Duodenal mucosa (tissue), 2 donors: ENCODE results near the gene MSMB.
"Not testable (repeated sequence)": the region's sequence is repeated elsewhere in the genome, so short reads cannot be mapped to it uniquely, and the experiment has no call there.

ENCODE experiments used
- H3K27ac ChIP-seq: one replicate; pipeline ENCODE4 v1.7.0; 2013; ENCODE audit warnings: low read depth, low read length
- H3K27me3 ChIP-seq, 2 donors: one replicate each; pipeline ENCODE4 v1.7.0; 2013; ENCODE audit warnings: low read length in 2 of 2, control low read depth in 1 of 2; ENCODE audit not compliant: insufficient read depth in 2 of 2, control insufficient read depth in 1 of 2
- H3K36me3 ChIP-seq, 2 donors: one replicate each; pipeline ENCODE4 v1.7.0; 2013; ENCODE audit warnings: low read length in 2 of 2, control low read depth in 1 of 2; ENCODE audit not compliant: insufficient read depth in 2 of 2, control insufficient read depth in 1 of 2
- H3K4me1 ChIP-seq, 2 donors: one replicate each; pipeline ENCODE4 v1.7.0; 2013; ENCODE audit warnings: low read length in 2 of 2, control low read depth in 1 of 2; ENCODE audit not compliant: insufficient read depth in 2 of 2, control insufficient read depth in 1 of 2
- H3K4me3 ChIP-seq, 2 donors: one replicate each; pipeline ENCODE4 v1.7.0; 2013; ENCODE audit warnings: low read length in 2 of 2, low read depth in 1 of 2
- H3K9ac ChIP-seq, 2 donors: one replicate each; pipeline ENCODE4 v1.7.0; 2013; ENCODE audit warnings: low read length in 2 of 2, low read depth in 1 of 2
- H3K9me3 ChIP-seq, 2 donors: one replicate each; pipeline ENCODE4 v1.7.0; 2013; ENCODE audit warnings: low read length in 2 of 2, control low read depth in 1 of 2; ENCODE audit not compliant: control insufficient read depth in 1 of 2

Gene MSMB

DNA sequence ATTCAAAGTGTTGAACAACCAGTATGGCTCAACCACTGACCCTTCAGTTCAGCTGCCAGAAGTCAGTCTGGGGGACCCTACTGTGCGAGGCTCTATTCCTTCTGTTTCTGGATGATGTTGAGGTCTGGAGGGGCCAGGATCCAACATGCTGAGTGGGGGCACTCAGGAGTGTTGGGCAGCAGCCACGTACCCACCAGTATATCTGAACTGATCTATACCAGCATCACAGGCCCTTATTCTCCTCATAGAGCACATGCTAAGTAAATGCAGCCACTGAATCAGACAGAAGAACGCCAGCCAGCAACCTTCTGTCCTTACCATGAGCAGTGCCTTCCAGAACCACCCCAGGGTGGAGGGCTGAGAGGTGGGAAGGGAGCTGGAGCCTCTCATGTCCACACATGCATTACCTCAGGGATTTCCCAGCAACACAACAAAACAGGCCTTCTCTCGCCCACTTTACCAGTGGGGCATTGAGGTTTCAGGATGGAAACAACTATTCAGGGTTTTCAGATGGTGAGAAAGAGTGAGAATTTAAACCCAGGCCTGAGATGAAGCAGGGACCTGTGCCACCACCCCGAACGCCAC, 6.8 kb upstream of the MSMB start:
- Histone ChIP-seq H3K27me3 (peaks cover 1 to 2% of the 10 kb centered on the region in 2 donors), H3K9me3 (peaks cover 0 to 5% of the 10 kb centered on the region in 2 donors), H3K9ac (no peak overlapping the region), H3K36me3 (no peaks in the 10 kb centered on the region), H3K4me1 (no peaks in the 10 kb centered on the region), H3K4me3 (no peak overlapping the region), H3K27ac (no peak overlapping the region)

DNA sequence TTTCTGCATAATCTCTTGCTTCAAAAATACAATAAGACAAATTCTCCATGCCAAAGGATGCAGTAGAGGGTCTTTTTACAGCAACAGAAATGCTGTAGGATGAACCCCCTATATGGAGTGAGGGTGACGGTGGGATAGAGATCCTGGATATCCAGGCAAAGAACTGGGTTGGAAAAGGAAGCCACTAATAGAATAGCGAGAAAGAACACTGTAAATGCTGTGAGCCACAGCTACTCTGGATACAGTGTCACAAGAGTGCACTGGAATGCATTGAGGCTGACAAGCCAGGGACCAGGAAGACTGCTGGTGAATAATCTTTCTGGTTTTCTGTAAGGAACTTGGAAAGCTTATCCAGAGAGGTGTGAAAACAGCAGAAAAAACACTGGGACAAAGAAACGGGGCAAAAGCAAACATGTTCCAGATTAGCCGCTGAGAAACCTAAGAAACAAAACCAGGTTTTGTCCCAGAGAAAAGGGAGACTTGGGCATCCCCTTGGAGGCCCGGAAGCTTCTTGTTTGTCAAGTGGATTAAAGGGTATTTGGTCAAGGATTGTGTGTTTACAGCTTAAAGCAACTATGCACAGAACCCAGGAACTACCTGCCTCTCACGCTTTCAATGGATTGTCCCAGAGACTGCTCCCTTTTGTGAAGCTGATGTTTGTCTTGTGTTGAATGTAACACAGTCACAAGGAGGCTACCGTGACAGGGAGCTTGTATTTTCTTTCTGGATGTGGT, 6.2 kb upstream of the MSMB start:
- Histone ChIP-seq H3K4me1 (no peaks in the 10 kb centered on the region), H3K27me3 (peaks cover 2 to 8% of the 10 kb centered on the region in 2 donors), H3K4me3 (no peak overlapping the region), H3K9ac (no peak overlapping the region), H3K9me3 (peaks cover 0 to 5% of the 10 kb centered on the region in 2 donors), H3K36me3 (no peaks in the 10 kb centered on the region), H3K27ac (no peak overlapping the region)

DNA sequence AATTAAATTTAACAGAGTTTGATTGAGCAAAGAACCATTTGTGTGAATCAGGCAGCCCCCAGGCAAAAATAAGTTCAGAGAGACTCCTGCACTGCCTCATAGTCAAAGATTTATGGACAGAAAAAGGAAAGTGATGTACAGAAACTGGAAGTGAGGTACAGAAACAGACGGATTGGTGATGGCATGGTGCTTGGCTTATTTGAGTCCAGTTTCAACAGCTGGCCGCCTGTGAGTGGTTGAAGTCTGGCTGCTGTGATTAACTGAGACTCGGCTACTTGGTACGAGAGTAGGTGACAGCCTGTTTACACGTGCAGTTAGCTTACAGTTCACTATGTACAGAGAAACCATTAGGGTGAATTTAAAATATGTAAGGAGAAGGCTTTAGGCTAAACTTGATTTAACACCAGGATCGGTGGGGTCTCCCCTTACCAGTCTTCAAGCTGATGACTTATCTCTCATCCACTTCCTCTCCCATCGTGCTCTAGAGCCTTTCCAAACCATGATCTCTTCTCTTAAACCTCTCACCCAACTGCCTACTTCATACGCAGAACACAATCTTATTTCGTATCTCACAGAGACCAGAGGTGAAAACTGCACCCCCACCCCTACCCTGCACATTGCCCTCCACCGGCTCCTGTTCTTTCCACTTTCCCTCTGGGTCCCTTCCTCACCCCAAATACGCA, 5.0 kb upstream of the MSMB start:
- Histone ChIP-seq H3K36me3 (no peaks in the 10 kb centered on the region), H3K9ac (no peak overlapping the region), H3K4me3 (no peak overlapping the region), H3K9me3 (no peaks in the 10 kb centered on the region), H3K27me3 (peaks cover 2 to 8% of the 10 kb centered on the region in 2 donors), H3K4me1 (peaks cover 5 to 8% of the 10 kb centered on the region in 2 donors), H3K27ac (no peak overlapping the region)

DNA sequence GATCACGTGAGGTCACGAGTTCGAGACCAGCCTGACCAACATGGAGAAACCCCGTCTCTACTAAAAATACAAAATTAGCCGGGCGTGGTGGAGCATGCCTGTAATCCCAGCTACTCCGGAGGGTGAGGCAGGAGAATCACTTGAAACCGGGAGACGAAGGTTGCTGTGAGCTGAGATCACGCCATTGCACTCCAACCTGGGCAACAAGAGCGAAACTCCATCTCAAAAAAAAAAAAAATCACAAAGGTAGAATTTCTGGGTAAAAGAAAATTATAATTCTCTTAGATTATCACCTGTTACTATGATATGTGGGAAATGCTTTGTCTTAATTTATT, 3.4 kb upstream of the MSMB start:
- H3K27ac ChIP-seq, H3K36me3 ChIP-seq, H3K4me3 ChIP-seq, H3K9ac ChIP-seq, H3K27me3 ChIP-seq, H3K9me3 ChIP-seq: not testable (repeated sequence)
- H3K4me1 ChIP-seq: peaks cover 8 to 14% of the 10 kb centered on the region in 2 donors

DNA sequence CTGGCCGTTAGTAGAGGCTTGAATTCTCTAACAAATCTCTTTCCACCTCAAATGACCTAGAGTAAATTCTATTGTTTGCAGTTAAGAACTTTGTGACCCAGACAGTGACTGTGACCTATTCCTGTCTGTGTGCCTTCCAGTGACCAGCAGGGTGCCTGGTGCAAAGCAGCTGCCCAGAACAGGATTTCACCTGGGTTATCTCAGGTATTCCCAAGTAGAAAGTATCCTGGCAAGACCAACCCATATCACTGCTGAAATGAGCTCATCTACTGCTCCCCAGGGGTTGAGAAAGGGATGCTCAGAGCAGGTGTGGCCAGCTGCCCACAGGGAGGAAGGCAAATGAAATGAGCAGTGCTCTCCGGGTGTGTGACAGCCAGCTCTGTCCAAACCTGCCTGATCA, 2.1 kb upstream of the MSMB start:
- H3K4me1 ChIP-seq: peaks cover 8 to 14% of the 10 kb centered on the region in 2 donors

DNA sequence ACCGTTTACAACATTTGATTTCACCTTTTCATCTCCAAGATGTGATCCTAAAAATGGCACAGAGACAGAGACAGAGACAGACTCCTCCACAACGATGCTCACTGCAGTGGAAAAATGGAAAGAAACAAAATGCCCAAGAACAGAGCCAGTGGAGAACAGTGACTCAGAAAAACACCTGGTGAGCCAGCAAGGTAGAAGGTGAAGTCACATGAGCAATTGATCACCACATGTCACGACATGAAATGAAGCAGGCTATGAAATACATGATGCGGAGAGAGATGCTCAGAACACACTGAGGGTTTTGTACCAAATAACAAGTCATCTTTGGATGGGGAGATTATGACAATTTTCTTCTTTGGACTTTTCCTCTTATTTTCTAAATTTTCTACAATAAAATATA, 3.5 kb downstream of the MSMB start:
- Histone ChIP-seq H3K36me3 (no peaks in the 10 kb centered on the region), H3K9me3 (no peaks in the 10 kb centered on the region), H3K27ac (no peak overlapping the region), H3K4me3 (no peak overlapping the region), H3K4me1 (peaks cover 8 to 14% of the 10 kb centered on the region in 2 donors), H3K9ac (no peak overlapping the region), H3K27me3 (peaks cover 2 to 3% of the 10 kb centered on the region in 2 donors)

More for the DNA sequence above, 2.1 kb upstream of the MSMB start:
- Histone ChIP-seq H3K9ac (no peak overlapping the region), H3K27me3 (peaks cover 2 to 8% of the 10 kb centered on the region in 2 donors), H3K4me3 (no peak overlapping the region), H3K9me3 (no peaks in the 10 kb centered on the region), H3K27ac (no peak overlapping the region), H3K36me3 (no peaks in the 10 kb centered on the region)

DNA sequence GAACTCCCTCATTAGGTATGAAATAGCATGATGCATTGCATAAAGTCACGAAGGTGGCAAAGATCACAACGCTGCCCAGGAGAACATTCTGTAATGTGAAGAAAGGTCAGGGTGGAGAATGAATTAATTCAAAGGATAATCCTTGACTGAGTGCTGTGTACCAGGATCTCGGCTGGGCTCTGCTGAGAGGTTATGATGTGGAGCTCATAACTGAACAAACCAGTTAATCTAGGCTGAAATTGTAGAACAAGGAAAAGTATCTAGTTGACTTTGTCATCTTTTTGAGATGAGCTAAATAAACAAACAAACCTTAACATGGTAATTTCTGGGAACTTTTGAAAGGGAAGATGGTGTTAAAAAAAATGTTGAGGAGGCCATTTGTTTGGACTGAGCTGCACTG, 6.1 kb downstream of the MSMB start:
- no peak overlapping the region for H3K4me3 ChIP-seq
- peaks cover 0 to 2% of the 10 kb centered on the region in 2 donors for H3K27me3 ChIP-seq
- H3K9ac ChIP-seq: no peak overlapping the region
- H3K27ac ChIP-seq: no peak overlapping the region
- H3K4me1 ChIP-seq: no peaks in the 10 kb centered on the region
- H3K9me3 ChIP-seq: no peaks in the 10 kb centered on the region
- H3K36me3 ChIP-seq: no peaks in the 10 kb centered on the region

DNA sequence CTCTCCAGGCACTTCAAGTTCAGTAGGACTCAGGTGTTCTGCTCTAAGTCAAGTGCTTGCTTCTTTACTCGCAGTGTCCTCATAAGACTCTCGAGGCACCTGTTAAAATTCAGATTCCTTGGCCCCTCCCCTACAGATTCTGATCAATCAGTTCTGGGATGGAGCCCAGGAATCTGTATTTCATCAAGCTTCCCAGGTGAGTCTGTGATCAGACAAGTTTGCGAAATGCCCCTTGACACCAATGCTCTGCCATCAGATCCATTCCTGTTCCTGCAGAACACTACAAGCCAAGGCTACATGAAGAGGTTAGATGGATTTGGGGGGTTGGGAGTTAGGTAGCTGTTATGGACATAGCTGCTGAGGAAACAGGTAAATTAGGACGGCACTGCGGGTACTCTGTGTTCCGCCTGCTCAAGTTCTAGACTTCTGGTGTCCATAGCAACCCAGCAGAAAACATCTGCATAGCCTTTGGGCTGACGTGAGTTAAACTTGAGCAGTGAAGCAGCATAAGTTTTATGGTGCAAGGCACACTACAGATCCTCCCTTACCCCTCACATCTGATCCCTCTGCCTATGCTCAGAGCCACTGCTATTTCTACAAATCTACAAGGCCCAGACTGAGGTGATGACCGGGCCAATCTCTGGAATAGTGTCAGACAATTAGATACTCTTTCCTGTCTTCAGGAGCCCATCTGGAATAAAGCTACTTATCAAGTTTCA, 8.8 kb downstream of the MSMB start:
- Histone ChIP-seq H3K27ac (no peak overlapping the region), H3K36me3 (no peaks in the 10 kb centered on the region), H3K9me3 (no peaks in the 10 kb centered on the region), H3K27me3 (no peaks in the 10 kb centered on the region), H3K9ac (no peak overlapping the region), H3K4me1 (no peaks in the 10 kb centered on the region), H3K4me3 (no peak overlapping the region)

DNA sequence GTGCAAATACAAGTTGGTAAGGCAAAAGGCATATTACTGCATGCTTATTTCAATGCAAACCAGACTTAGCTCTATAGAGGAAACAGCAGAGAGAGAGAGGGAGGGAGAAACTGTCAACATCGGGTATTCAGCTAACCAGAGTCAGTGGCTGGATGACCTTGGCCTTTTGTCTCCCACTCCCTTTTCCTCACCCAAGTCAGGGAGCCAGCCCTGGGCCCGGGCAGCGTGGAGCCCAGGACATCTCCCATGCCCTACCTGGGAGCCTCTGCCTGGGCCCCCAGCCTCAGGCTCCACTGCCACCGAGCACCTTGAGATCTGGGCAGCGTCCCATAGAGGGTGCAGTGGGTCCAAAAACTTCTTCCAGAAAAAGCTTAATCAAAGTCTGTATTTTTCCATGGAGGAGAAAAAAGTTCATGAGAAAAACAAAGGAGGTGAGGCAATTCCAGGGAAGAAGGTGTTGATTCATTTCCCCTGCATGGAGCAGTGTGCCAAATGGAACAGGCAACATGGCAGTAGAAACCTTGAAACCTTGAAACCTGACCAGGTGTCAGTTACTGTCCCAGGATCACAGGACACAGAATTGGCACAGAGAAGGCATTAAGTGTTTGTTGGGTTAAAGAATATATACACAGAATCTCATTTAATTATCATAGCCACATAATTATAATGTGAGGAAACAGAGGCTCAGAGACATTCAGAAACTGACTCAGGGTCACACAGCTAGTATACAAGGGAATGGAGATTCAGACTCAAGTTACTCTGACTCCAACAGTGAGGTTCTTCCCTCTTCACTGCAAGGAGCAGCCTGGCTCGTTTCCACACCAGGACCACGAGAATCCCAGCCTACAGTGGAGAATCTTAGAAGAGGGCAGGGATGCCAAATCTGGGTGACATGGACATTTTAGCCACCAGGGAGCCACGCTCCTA, 9.9 kb downstream of the MSMB start:
- H3K4me3 ChIP-seq: no peak overlapping the region
- H3K27ac ChIP-seq: no peak overlapping the region
- H3K27me3 ChIP-seq: no peaks in the 10 kb centered on the region
- no peaks in the 10 kb centered on the region for H3K36me3 ChIP-seq
- no peak overlapping the region for H3K9ac ChIP-seq
- H3K9me3 ChIP-seq: no peaks in the 10 kb centered on the region
- no peaks in the 10 kb centered on the region for H3K4me1 ChIP-seq
